Gastroesophageal sphincter (tissue), 4 donors: ENCODE results near the gene CXXC5. TPM values are rescaled to one million over a fixed set of nuclear protein-coding genes. Genes with fewer than 3 reads are reported as not detected.
"Not testable (repeated sequence)": the region's sequence is repeated elsewhere in the genome, so short reads cannot be mapped to it uniquely, and the experiment has no call there.

ENCODE experiments used
- ATAC-seq: fragments of 150-250 bp; one replicate; pipeline ENCODE4 v1.9.1; 2016; ENCODE audit warnings: mild to moderate bottlenecking, moderate library complexity
- H3K27ac ChIP-seq, 4 donors: fragments of 200-600 bp; sonication (generic) in 3 of 4; 1 replicate in 3 of 4; 2 replicates in 1 of 4; pipeline ENCODE4 v1.5.1; 2016 to 2019
- H3K27me3 ChIP-seq: fragments of 200-600 bp; sonication (generic); one replicate; pipeline ENCODE4 v1.5.1; 2019
- H3K36me3 ChIP-seq, 2 donors: fragments of 200-600 bp; sonication (generic); one replicate each; pipeline ENCODE4 v1.5.1; 2019; ENCODE audit warnings: control low read depth in 1 of 2
- H3K4me1 ChIP-seq, 3 donors: fragments of 200-600 bp; sonication (generic); 1 replicate in 2 of 3; 2 replicates in 1 of 3; pipeline ENCODE4 v1.5.1; 2016 to 2019; ENCODE audit warnings: control low read depth in 2 of 3
- H3K4me3 ChIP-seq, 2 donors: fragments of 200-600 bp; sonication (generic); one replicate each; pipeline ENCODE4 v1.5.1; 2019; ENCODE audit warnings: mild to moderate bottlenecking in 1 of 2, moderate library complexity in 1 of 2
- H3K9me3 ChIP-seq, 3 donors: fragments of 200-600 bp; sonication (generic); one replicate each; pipeline ENCODE4 v1.5.1; 2017 to 2019; ENCODE audit warnings: control low read depth in 2 of 3
- CTCF ChIP-seq, 4 experiments: fragments of 200-600 bp in 2 of 4; fragments of 450-650 bp in 2 of 4; sonication (generic) in 1 of 4; IDR thresholded peaks; one replicate each; pipeline ENCODE4 v1.5.1; 2017 to 2019; ENCODE audit warnings: antibody characterized with exemption in 4 of 4, mild to moderate bottlenecking in 2 of 4, moderate library complexity in 2 of 4
- EP300 ChIP-seq: sonication (generic); formaldehyde crosslinking; IDR thresholded peaks from one replicate; pipeline ENCODE4 v1.6.1; 2017; ENCODE audit warnings: antibody characterized with exemption, mild to moderate bottlenecking
- POLR2A ChIP-seq, 2 donors: fragments of 450-650 bp; IDR thresholded peaks; one replicate each; pipeline ENCODE4 v1.6.1; 2017; ENCODE audit warnings: antibody characterized with exemption in 2 of 2, mild to moderate bottlenecking in 2 of 2, moderate library complexity in 1 of 2
- POLR2AphosphoS5 ChIP-seq: sonication (generic); formaldehyde crosslinking; IDR thresholded peaks from one replicate; pipeline ENCODE4 v1.6.1; 2017; ENCODE audit warnings: antibody characterized with exemption
- WGBS, 2 donors: methylation state at CpG; one replicate each; pipeline ENCODE4 v1.1.5; 2018; ENCODE audit warnings: low coverage in 1 of 2; 5-methylcytosine and 5-hydroxymethylcytosine counted together
- total RNA-seq, 4 donors: library from RNA; depleted of rRNA; stranded (reverse); fragments of >200 nt; gene quantifications; one replicate each; pipeline ENCODE4 v1.1.0, GENCODE V29; 2016

The CXXC5 gene
- total RNA-seq, 4 donors from 2014 or later = 30.0 to 50.7 (median 35.1) TPM

- Histone ChIP-seq H3K4me1 (peaks cover 0 to 9% (median 0%) of the 10 kb centered on the region in 3 donors), H3K27ac (no peak overlapping the region), H3K9me3 (no peaks in the 10 kb centered on the region), H3K4me3 (no peak overlapping the region), H3K27me3 (no peaks in the 10 kb centered on the region), H3K36me3 (peaks cover 0 to 47% of the 10 kb centered on the region in 2 donors)
- 96 to 100% methylated on average over 3 to 8 of the region's 8 CpGs for WGBS, 2 donors
- TF ChIP-seq POLR2A (IDR thresholded peaks at IDR 0.05) (no peak), CTCF (IDR thresholded peaks at IDR 0.05) (no peak), POLR2AphosphoS5 (no peak), EP300 (no peak)
- no peak for ATAC-seq
Measured at GRCh38 chr5:139605887-139606286, 42.3 kb upstream of the CXXC5 start.

- Histone ChIP-seq H3K4me1 (peaks cover 0 to 30% (median 0%) of the 10 kb centered on the region in 3 donors), H3K27me3 (no peaks in the 10 kb centered on the region), H3K9me3 (no peaks in the 10 kb centered on the region), H3K27ac (no peak overlapping the region), H3K4me3 (no peak overlapping the region), H3K36me3 (peaks cover 0 to 20% of the 10 kb centered on the region in 2 donors)
- whole genome bisulfite sequencing, 2 donors = 75 to 84% methylated on average over 4 to 5 of the region's 5 CpGs
- ATAC-seq = no peak
- TF ChIP-seq POLR2AphosphoS5 (no peak), POLR2A (IDR thresholded peaks at IDR 0.05) (no peak), EP300 (no peak), CTCF (IDR thresholded peaks at IDR 0.05) (no peak)
Measured at GRCh38 chr5:139611703-139612584, 36.2 kb upstream of the CXXC5 start.

- Histone ChIP-seq H3K9me3 (no peaks in the 10 kb centered on the region), H3K27me3 (no peaks in the 10 kb centered on the region), H3K4me3 (no peak overlapping the region), H3K36me3 (peaks cover 0 to 93% of the 10 kb centered on the region in 2 donors), H3K4me1 (no peaks in the 10 kb centered on the region), H3K27ac (no peak overlapping the region)
- 72 to 84% methylated on average over 3 to 5 of the region's 5 CpGs for WGBS, 2 donors
- ATAC-seq = no peak
- TF ChIP-seq EP300 = no peak
Measured at GRCh38 chr5:139619861-139620260, 28.3 kb upstream of the CXXC5 start.

- not testable (repeated sequence) for H3K4me3 ChIP-seq, H3K27me3 ChIP-seq, H3K27ac ChIP-seq, ATAC-seq, H3K9me3 ChIP-seq
- 100% methylated on average over 2 of the region's 5 CpGs; no CpG with 5 or more reads in 1 of the 2 donors for WGBS, 2 donors
- H3K36me3 ChIP-seq = peaks cover 0 to 100% of the 10 kb centered on the region in 2 donors
- peaks cover 0 to 13% (median 0%) of the 10 kb centered on the region in 3 donors for H3K4me1 ChIP-seq
Measured at GRCh38 chr5:139625398-139625797, 22.8 kb upstream of the CXXC5 start.

GRCh38 chr5:139630855-139631254 lies 17.3 kb upstream of the CXXC5 start:
- H3K4me3 ChIP-seq = no peak overlapping the region
- no peak for ATAC-seq
- peaks cover 0 to 32% (median 0%) of the 10 kb centered on the region in 3 donors for H3K4me1 ChIP-seq
- TF ChIP-seq EP300 (no peak), POLR2AphosphoS5 (no peak), CTCF (IDR thresholded peaks at IDR 0.05) (no peak), POLR2A (IDR thresholded peaks at IDR 0.05) (no peak)
- no peaks in the 10 kb centered on the region for H3K9me3 ChIP-seq
- H3K27ac ChIP-seq = no peak overlapping the region
- peaks cover 0 to 60% of the 10 kb centered on the region in 2 donors for H3K36me3 ChIP-seq
- H3K27me3 ChIP-seq = no peaks in the 10 kb centered on the region
